HCT116 (cell line): ENCODE measurements around the gene IFNLR1. TPM values are rescaled to one million over a fixed set of nuclear protein-coding genes. Genes with fewer than 3 reads are reported as not detected.

Experiments used
- ATAC-seq: fragments of 200-7000 bp; cut with Tn5 transposase; 2 replicates; pipeline ENCODE4 v1.9.1; 2020; ENCODE audit warnings: mild to moderate bottlenecking, moderate library complexity
- BruUV-seq: library from RNA; stranded (reverse); fragments of 400-500 nt; replicated peaks from 2 replicates; lab custom pipeline; 2021; lab: Mats Ljungman, UMichigan
- CTCF ChIA-PET: fragments of 300-600 bp; sonication (Branson Sonifier 250); formaldehyde crosslinking; loops from one replicate; lab custom pipeline; 2021; ENCODE audit warnings: antibody characterized with exemption; lab: Charles Lee
- POLR2A ChIA-PET: fragments of 300-600, 350-600 bp; sonication (Branson Sonifier 250); formaldehyde crosslinking; loops from one replicate; lab custom pipeline; 2021; ENCODE audit warnings: antibody characterized with exemption; lab: Charles Lee
- RAD21 ChIA-PET, 2 experiments: fragments of 300-600 bp; sonication (Branson Sonifier 250); formaldehyde crosslinking; loops; one replicate each; lab custom pipeline; 2023; ENCODE audit warnings: low total read pairs in 2 of 2; ENCODE audit not compliant: uncharacterized antibody in 2 of 2, unreplicated experiment in 2 of 2, low non-redundant PET in 1 of 2; lab: Charles Lee
- DNase-seq: peaks from one replicate; pipeline ENCODE4 v3.0.0-alpha.2; 2010; ENCODE audit warnings: low read depth, low spot score
- H2AFZ ChIP-seq: fragments of 200-600 bp; shearing (Covaris generic), sonication (generic); 2 replicates; pipeline ENCODE4 v1.6.1; 2017; ENCODE audit warnings: low read depth, mixed run types, mixed read lengths, antibody characterized with exemption, low read length; ENCODE audit not compliant: poor library complexity, severe bottlenecking
- H3K27ac ChIP-seq: 2 replicates; pipeline ENCODE4 v1.5.1; 2012; ENCODE audit warnings: low read depth, low read length
- H3K27me3 ChIP-seq: fragments of 200-600 bp; sonication (generic); 2 replicates; pipeline ENCODE4 v1.6.1; 2016; ENCODE audit warnings: mixed run types, low read length, mixed read lengths; ENCODE audit not compliant: insufficient read depth
- H3K36me3 ChIP-seq, 2 experiments: fragments of 200-500 bp in 1 of 2; fragments of 200-600 bp in 1 of 2; sonication (Bioruptor generic) in 1 of 2; sonication (generic) in 1 of 2; 2 replicates each; pipeline versions ENCODE4 v1.5.1 to v1.6.1; 2014 to 2016; ENCODE audit warnings: low read length in 2 of 2, inconsistent platforms in 1 of 2, mixed read lengths in 1 of 2, mixed run types in 1 of 2; ENCODE audit not compliant: insufficient read depth in 2 of 2, control insufficient read depth in 1 of 2
- H3K4me1 ChIP-seq, 2 experiments: fragments of 200-600 bp in 1 of 2; sonication (generic) in 1 of 2; 2 replicates each; pipeline versions ENCODE4 v1.5.1 to v1.6.1; 2012 to 2017; ENCODE audit warnings: low read length in 2 of 2, inconsistent platforms in 1 of 2, mild to moderate bottlenecking in 1 of 2, mixed read lengths in 1 of 2, mixed run types in 1 of 2, moderate library complexity in 1 of 2; ENCODE audit not compliant: insufficient read depth in 2 of 2, control insufficient read depth in 1 of 2
- H3K4me2 ChIP-seq: fragments of 200-600 bp; sonication (generic); 2 replicates; pipeline ENCODE4 v1.6.1; 2017; ENCODE audit warnings: mixed run types, low read length, mixed read lengths
- H3K4me3 ChIP-seq, 2 experiments: fragments of 200-600 bp in 1 of 2; sonication (generic) in 1 of 2; replicated peaks in 1 of 2; 2 replicates each; pipeline ENCODE4 v1.5.1; 2011 to 2016; ENCODE audit warnings: low read length in 2 of 2, control low read depth in 1 of 2, low read depth in 1 of 2, mild to moderate bottlenecking in 1 of 2, mixed read lengths in 1 of 2, mixed run types in 1 of 2
- H3K79me2 ChIP-seq: fragments of 200-600 bp; sonication (generic); 2 replicates; pipeline ENCODE4 v1.6.1; 2017; ENCODE audit warnings: mild to moderate bottlenecking, mixed run types, low read length, moderate library complexity, mixed read lengths; ENCODE audit not compliant: insufficient read depth
- H3K9ac ChIP-seq: fragments of 200-600 bp; sonication (generic); 2 replicates; pipeline ENCODE4 v1.6.1; 2016; ENCODE audit warnings: low read length, mixed read lengths
- H3K9me2 ChIP-seq: fragments of 200-600 bp; sonication (generic), shearing (Covaris generic); 2 replicates; pipeline ENCODE4 v1.6.1; 2017; ENCODE audit warnings: mixed run types, mild to moderate bottlenecking, moderate library complexity; ENCODE audit not compliant: insufficient read depth
- H3K9me3 ChIP-seq, 2 experiments: fragments of 200-500 bp in 1 of 2; fragments of 200-600 bp in 1 of 2; sonication (Bioruptor generic) in 1 of 2; sonication (generic) in 1 of 2; 2 replicates each; pipeline ENCODE4 v1.6.1; 2014 to 2017; ENCODE audit warnings: low read length in 2 of 2, mixed read lengths in 2 of 2, inconsistent platforms in 1 of 2, low read depth in 1 of 2, mild to moderate bottlenecking in 1 of 2, mixed run types in 1 of 2, moderate library complexity in 1 of 2; ENCODE audit not compliant: control insufficient read depth in 1 of 2, insufficient read depth in 1 of 2
- H4K20me1 ChIP-seq: fragments of 200-600 bp; sonication (generic), shearing (Covaris generic); 2 replicates; pipeline ENCODE4 v1.6.1; 2017; ENCODE audit warnings: mixed run types, mild to moderate bottlenecking, moderate library complexity; ENCODE audit not compliant: insufficient read depth
- CBX3 ChIP-seq: IDR thresholded peaks from 2 replicates; pipeline ENCODE4 v1.6.1; 2012; ENCODE audit warnings: low read depth
- CEBPB ChIP-seq: IDR thresholded peaks from 2 replicates; pipeline ENCODE4 v1.6.1; 2012; ENCODE audit warnings: low read depth
- EGR1 ChIP-seq: IDR thresholded peaks from 2 replicates; pipeline ENCODE4 v1.6.1; 2012; ENCODE audit warnings: low read depth
- ELF1 ChIP-seq: IDR thresholded peaks from 2 replicates; pipeline ENCODE4 v1.6.1; 2012; ENCODE audit warnings: low read depth, borderline replicate concordance
- EZH2 ChIP-seq: fragments of 200-600 bp; sonication (generic); IDR thresholded peaks from 2 replicates; pipeline ENCODE4 v1.6.1; 2017; ENCODE audit warnings: antibody characterized with exemption, mixed run types
- JUND ChIP-seq: IDR thresholded peaks from 2 replicates; pipeline ENCODE4 v1.6.1; 2012
- RAD21 ChIP-seq: IDR thresholded peaks from 2 replicates; pipeline ENCODE4 v1.6.1; 2012; ENCODE audit warnings: low read depth, mild to moderate bottlenecking
- SIN3A ChIP-seq: IDR thresholded peaks from 2 replicates; pipeline ENCODE4 v1.6.1; 2012; ENCODE audit warnings: low read depth
- SP1 ChIP-seq: IDR thresholded peaks from 2 replicates; pipeline ENCODE4 v1.6.1; 2012; ENCODE audit warnings: low read depth
- SRF ChIP-seq: IDR thresholded peaks from 2 replicates; pipeline ENCODE4 v1.6.1; 2012; ENCODE audit warnings: low read depth
- TCF7L2 ChIP-seq: IDR thresholded peaks from 2 replicates; pipeline ENCODE4 v1.7.0; 2011; ENCODE audit warnings: borderline replicate concordance, inconsistent platforms; ENCODE audit not compliant: insufficient read depth, insufficient read length; ENCODE audit errors: extremely low read depth
- YY1 ChIP-seq: IDR thresholded peaks from 2 replicates; pipeline ENCODE4 v1.6.1; 2011; ENCODE audit warnings: low read length, low read depth, moderate library complexity, mild to moderate bottlenecking; ENCODE audit not compliant: insufficient replicate concordance; ENCODE audit errors: extremely low read depth
- ZFX ChIP-seq: fragments of 450-650 bp; IDR thresholded peaks from 2 replicates; pipeline ENCODE4 v1.6.1; 2017
- ZNF274 ChIP-seq: fragments of 200-500 bp; sonication (Bioruptor generic); IDR thresholded peaks from 2 replicates; pipeline ENCODE4 v1.6.1; 2014; ENCODE audit warnings: mild to moderate bottlenecking, low read depth, low read length, inconsistent platforms
- intact Hi-C: fragments of 100-400 bp; cut with micrococcal nuclease; formaldehyde crosslinking; loops from 2 replicates; pipeline ENCODE4 v1.10.0; 2022
- total RNA-seq: library from RNA; stranded (reverse); gene quantifications from one replicate; pipeline ENCODE4 v1.2.1, GENCODE V29; 2021; ENCODE audit not compliant: unreplicated experiment
- TF ChIP-seq, protein P1 (sequence below): IDR thresholded peaks from 2 replicates; pipeline ENCODE4 v1.6.1; 2011; ENCODE audit warnings: mild to moderate bottlenecking, low read length, moderate library complexity; ENCODE audit not compliant: insufficient replicate concordance; ENCODE audit errors: extremely low read depth
- TF ChIP-seq, protein P2 (sequence below), 3 experiments: fragments of 200-600 bp in 1 of 3; sonication (generic) in 1 of 3; IDR thresholded peaks in 2 of 3; conservative IDR thresholded peaks in 1 of 3; 2 replicates each; pipeline ENCODE4 v1.5.1; 2012 to 2017; ENCODE audit warnings: low read depth in 2 of 3, low read length in 2 of 3, antibody characterized with exemption in 1 of 3, borderline replicate concordance in 1 of 3, control low read depth in 1 of 3, mild to moderate bottlenecking in 1 of 3, mixed read lengths in 1 of 3, mixed run types in 1 of 3, moderate library complexity in 1 of 3; ENCODE audit not compliant: insufficient read depth in 1 of 3
- TF ChIP-seq, protein P3 (sequence below): IDR thresholded peaks from 2 replicates; pipeline ENCODE4 v1.6.1; 2012
- TF ChIP-seq, protein P4 (sequence below): IDR thresholded peaks from 2 replicates; pipeline ENCODE4 v1.6.1; 2012
- TF ChIP-seq, protein P5 (sequence below): IDR thresholded peaks from 2 replicates; pipeline ENCODE4 v1.6.1; 2012; ENCODE audit warnings: low read depth

The IFNLR1 gene
- total RNA-seq, 1 experiment from 2014 or later = 7.6 TPM

DNA sequence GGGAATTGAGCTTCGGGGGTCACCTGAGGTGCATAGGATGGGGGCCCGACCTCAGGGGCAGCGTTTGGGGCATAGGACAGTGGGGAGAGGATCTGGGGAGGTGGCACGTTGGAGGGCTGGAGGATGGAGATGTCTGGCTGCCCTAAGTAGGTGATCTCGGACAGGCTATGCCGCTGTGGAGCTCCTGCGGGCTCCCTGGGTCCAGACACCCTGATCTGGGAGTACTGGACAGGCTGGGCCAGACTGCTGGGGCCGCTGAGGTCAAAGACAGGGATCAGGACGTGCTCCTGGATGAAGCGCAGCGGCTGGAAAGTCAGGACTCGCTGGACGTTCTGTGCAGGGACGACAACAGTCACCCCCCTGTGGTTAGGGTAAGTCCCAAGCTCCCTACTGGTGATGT, 65.7 kb downstream of the IFNLR1 start:
- ChIA-PET POLR2A (no interaction called here), RAD21 (no interaction called here), CTCF (interaction anchor here (0.8 kb wide), 1 partner anchor 29 kb away, joined by 3 read pairs; no protein-coding TSS in a partner anchor)
- H3K9me3 ChIP-seq = no peaks in the 10 kb centered on the region
- DNase-seq = no peak
- no peaks in the 10 kb centered on the region for H3K36me3 ChIP-seq
- no peaks in the 10 kb centered on the region for H3K27me3 ChIP-seq
- TF ChIP-seq YY1 (no peak), EGR1 (no peak), JUND (no peak), ZNF274 (no peak), CEBPB (no peak), CBX3 (no peak), SIN3A (no peak), SRF (no peak), SP1 (no peak), RAD21 (no peak), TCF7L2 (no peak), ELF1 (no peak), EZH2 (no peak), ZFX (no peak)
- TF ChIP-seq, protein P1, sequence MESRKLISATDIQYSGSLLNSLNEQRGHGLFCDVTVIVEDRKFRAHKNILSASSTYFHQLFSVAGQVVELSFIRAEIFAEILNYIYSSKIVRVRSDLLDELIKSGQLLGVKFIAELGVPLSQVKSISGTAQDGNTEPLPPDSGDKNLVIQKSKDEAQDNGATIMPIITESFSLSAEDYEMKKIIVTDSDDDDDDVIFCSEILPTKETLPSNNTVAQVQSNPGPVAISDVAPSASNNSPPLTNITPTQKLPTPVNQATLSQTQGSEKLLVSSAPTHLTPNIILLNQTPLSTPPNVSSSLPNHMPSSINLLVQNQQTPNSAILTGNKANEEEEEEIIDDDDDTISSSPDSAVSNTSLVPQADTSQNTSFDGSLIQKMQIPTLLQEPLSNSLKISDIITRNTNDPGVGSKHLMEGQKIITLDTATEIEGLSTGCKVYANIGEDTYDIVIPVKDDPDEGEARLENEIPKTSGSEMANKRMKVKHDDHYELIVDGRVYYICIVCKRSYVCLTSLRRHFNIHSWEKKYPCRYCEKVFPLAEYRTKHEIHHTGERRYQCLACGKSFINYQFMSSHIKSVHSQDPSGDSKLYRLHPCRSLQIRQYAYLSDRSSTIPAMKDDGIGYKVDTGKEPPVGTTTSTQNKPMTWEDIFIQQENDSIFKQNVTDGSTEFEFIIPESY = no peak
- TF ChIP-seq, protein P2, sequence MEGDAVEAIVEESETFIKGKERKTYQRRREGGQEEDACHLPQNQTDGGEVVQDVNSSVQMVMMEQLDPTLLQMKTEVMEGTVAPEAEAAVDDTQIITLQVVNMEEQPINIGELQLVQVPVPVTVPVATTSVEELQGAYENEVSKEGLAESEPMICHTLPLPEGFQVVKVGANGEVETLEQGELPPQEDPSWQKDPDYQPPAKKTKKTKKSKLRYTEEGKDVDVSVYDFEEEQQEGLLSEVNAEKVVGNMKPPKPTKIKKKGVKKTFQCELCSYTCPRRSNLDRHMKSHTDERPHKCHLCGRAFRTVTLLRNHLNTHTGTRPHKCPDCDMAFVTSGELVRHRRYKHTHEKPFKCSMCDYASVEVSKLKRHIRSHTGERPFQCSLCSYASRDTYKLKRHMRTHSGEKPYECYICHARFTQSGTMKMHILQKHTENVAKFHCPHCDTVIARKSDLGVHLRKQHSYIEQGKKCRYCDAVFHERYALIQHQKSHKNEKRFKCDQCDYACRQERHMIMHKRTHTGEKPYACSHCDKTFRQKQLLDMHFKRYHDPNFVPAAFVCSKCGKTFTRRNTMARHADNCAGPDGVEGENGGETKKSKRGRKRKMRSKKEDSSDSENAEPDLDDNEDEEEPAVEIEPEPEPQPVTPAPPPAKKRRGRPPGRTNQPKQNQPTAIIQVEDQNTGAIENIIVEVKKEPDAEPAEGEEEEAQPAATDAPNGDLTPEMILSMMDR (IDR thresholded peaks at IDR 0.05 in 2 of 3, conservative IDR thresholded peaks at IDR 0.05 in 1 of 3; ENCODE audit: borderline replicate concordance in 1 of 3, insufficient read depth in 1 of 3, low read depth in 2 of 3, low read length in 2 of 3) = no peak
- TF ChIP-seq, protein P3, sequence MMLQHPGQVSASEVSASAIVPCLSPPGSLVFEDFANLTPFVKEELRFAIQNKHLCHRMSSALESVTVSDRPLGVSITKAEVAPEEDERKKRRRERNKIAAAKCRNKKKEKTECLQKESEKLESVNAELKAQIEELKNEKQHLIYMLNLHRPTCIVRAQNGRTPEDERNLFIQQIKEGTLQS = no peak
- TF ChIP-seq, protein P4, sequence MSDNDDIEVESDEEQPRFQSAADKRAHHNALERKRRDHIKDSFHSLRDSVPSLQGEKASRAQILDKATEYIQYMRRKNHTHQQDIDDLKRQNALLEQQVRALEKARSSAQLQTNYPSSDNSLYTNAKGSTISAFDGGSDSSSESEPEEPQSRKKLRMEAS = no peak
- TF ChIP-seq, protein P5, sequence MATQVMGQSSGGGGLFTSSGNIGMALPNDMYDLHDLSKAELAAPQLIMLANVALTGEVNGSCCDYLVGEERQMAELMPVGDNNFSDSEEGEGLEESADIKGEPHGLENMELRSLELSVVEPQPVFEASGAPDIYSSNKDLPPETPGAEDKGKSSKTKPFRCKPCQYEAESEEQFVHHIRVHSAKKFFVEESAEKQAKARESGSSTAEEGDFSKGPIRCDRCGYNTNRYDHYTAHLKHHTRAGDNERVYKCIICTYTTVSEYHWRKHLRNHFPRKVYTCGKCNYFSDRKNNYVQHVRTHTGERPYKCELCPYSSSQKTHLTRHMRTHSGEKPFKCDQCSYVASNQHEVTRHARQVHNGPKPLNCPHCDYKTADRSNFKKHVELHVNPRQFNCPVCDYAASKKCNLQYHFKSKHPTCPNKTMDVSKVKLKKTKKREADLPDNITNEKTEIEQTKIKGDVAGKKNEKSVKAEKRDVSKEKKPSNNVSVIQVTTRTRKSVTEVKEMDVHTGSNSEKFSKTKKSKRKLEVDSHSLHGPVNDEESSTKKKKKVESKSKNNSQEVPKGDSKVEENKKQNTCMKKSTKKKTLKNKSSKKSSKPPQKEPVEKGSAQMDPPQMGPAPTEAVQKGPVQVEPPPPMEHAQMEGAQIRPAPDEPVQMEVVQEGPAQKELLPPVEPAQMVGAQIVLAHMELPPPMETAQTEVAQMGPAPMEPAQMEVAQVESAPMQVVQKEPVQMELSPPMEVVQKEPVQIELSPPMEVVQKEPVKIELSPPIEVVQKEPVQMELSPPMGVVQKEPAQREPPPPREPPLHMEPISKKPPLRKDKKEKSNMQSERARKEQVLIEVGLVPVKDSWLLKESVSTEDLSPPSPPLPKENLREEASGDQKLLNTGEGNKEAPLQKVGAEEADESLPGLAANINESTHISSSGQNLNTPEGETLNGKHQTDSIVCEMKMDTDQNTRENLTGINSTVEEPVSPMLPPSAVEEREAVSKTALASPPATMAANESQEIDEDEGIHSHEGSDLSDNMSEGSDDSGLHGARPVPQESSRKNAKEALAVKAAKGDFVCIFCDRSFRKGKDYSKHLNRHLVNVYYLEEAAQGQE = no peak
- H2AFZ ChIP-seq = no peak overlapping the region
- no peak overlapping the region for H3K4me2 ChIP-seq
- no peak overlapping the region for H3K4me3 ChIP-seq
- H3K4me1 ChIP-seq = peaks cover 5 to 18% of the 10 kb centered on the region in 2 experiments
- no TSS peak for BruUV-seq
- no peak for ATAC-seq
- intact Hi-C loops = no loop called here
- no peaks in the 10 kb centered on the region for H3K9me2 ChIP-seq
- H3K27ac ChIP-seq = no peak overlapping the region
- no peaks in the 10 kb centered on the region for H4K20me1 ChIP-seq
- no peak overlapping the region for H3K9ac ChIP-seq
- H3K79me2 ChIP-seq = no peaks in the 10 kb centered on the region
